ENCODE data around the gene TTC5.
"Not testable (repeated sequence)": the region's sequence is repeated elsewhere in the genome, so short reads cannot be mapped to it uniquely, and the experiment has no call there.

The TTC5 gene

DNA sequence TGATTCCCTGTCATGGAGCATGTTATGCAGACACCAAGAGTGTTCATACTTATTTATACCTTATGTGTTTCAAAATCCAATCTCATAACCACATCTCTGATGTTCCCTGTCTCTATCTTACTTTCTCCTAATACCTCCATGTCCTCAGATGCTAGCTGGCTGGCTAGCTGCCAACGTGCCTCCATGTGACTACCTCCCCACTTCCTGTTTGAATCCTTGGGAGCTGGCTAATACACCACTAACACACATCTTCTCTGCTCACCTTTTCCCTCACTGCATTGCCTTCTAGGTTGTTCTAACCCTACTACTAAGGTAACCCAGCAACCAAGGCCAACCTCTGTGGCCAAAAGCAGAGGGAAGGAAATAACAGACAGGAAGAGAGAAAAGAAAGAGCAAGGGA lies 27.3 kb downstream of the TTC5 start:
- TF ChIP-seq, protein P1, sequence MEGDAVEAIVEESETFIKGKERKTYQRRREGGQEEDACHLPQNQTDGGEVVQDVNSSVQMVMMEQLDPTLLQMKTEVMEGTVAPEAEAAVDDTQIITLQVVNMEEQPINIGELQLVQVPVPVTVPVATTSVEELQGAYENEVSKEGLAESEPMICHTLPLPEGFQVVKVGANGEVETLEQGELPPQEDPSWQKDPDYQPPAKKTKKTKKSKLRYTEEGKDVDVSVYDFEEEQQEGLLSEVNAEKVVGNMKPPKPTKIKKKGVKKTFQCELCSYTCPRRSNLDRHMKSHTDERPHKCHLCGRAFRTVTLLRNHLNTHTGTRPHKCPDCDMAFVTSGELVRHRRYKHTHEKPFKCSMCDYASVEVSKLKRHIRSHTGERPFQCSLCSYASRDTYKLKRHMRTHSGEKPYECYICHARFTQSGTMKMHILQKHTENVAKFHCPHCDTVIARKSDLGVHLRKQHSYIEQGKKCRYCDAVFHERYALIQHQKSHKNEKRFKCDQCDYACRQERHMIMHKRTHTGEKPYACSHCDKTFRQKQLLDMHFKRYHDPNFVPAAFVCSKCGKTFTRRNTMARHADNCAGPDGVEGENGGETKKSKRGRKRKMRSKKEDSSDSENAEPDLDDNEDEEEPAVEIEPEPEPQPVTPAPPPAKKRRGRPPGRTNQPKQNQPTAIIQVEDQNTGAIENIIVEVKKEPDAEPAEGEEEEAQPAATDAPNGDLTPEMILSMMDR (IDR thresholded peaks at IDR 0.05; ENCODE audit: low read depth, low read length): no peak
- TF ChIP-seq EZH2phosphoT487 (IDR thresholded peaks at IDR 0.05; ENCODE audit: low read depth): no peak

DNA sequence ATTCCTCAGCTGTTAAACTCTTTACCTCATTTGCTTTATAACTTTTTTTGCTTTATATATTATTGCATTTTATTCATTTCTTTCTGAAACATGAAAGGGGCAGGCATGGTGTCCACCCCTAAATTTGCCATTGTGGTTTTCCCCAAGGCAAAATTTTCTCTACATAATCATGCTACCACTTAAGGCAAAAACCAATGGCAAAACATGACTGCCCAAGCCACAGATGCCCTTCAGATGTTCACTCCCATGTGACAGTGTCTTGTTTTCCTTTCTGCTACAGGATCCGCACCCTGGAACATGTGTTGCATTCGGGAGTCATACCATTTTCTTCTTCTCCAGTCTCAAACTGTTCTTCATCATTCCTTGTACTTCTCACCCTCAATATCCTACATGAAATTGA lies 28.3 kb downstream of the TTC5 start:
- no peak overlapping the region for H3K27ac ChIP-seq (ENCODE audit: low read length)
- no peak overlapping the region for H2AFZ ChIP-seq (ENCODE audit: low read depth, low read length)
- no peak overlapping the region for H3K4me3 ChIP-seq (ENCODE audit: low read length)
- H3K9ac ChIP-seq (ENCODE audit: low read length): no peak overlapping the region
- H3K4me1 ChIP-seq (ENCODE audit: low read length): no peaks in the 10 kb centered on the region
- no peak overlapping the region for H3K4me2 ChIP-seq (ENCODE audit: low read length)
- TF ChIP-seq, protein P1 (IDR thresholded peaks at IDR 0.05; ENCODE audit: low read depth, low read length): no peak
- TF ChIP-seq EZH2phosphoT487 (IDR thresholded peaks at IDR 0.05; ENCODE audit: low read depth): no peak
- H3K36me3 ChIP-seq (replicated peaks; ENCODE audit: low read depth, low read length): peaks cover 38% of the 10 kb centered on the region
- no peaks in the 10 kb centered on the region for H4K20me1 ChIP-seq (ENCODE audit: insufficient read depth, low read length)
- no peaks in the 10 kb centered on the region for H3K27me3 ChIP-seq (ENCODE audit: low read depth, low read length)
- 0 out of 2 replicates have a peak, but pooled peaks cover 5% of the 10 kb centered on the region for H3K9me3 ChIP-seq (ENCODE audit: insufficient read depth, low read length)
- H3K79me2 ChIP-seq (ENCODE audit: low read length): no peaks in the 10 kb centered on the region

More for the DNA sequence above, 27.3 kb downstream of the TTC5 start:
- H3K36me3 ChIP-seq (replicated peaks; ENCODE audit: low read depth, low read length): peaks cover 35% of the 10 kb centered on the region
- 0 out of 2 replicates have a peak, but pooled peaks cover 5% of the 10 kb centered on the region for H3K9me3 ChIP-seq (ENCODE audit: insufficient read depth, low read length)
- no peak overlapping the region for H3K9ac ChIP-seq (ENCODE audit: low read length)
- H3K4me3 ChIP-seq (ENCODE audit: low read length): no peak overlapping the region
- H3K27me3 ChIP-seq (ENCODE audit: low read depth, low read length): no peaks in the 10 kb centered on the region
- H3K4me2 ChIP-seq (ENCODE audit: low read length): no peak overlapping the region
- no peak overlapping the region for H2AFZ ChIP-seq (ENCODE audit: low read depth, low read length)
- H3K4me1 ChIP-seq (ENCODE audit: low read length): no peaks in the 10 kb centered on the region
- no peaks in the 10 kb centered on the region for H4K20me1 ChIP-seq (ENCODE audit: insufficient read depth, low read length)
- H3K27ac ChIP-seq (ENCODE audit: low read length): no peak overlapping the region
- no peaks in the 10 kb centered on the region for H3K79me2 ChIP-seq (ENCODE audit: low read length)

DNA sequence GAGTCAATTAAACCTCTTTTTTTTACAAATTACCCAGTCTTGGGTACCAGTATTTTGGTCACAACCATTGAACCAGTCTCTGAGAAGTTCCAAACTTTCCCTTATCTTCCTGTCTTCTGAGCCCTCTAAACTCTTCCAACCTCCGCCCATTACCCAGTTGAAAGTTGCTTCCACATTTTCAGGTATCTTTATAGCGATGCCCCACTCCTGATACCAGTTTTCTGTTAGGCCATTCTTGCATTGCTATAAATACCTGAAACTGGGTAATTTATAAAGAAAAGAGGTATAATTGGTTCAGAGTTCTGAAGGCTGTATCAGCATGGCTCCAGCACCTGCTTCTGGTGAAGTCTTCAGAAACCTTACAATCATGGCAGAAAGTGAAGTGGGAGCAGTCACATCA lies 31.7 kb downstream of the TTC5 start:
- no peaks in the 10 kb centered on the region for H3K27me3 ChIP-seq (ENCODE audit: low read depth, low read length)
- no peak for TF ChIP-seq EZH2phosphoT487 (IDR thresholded peaks at IDR 0.05; ENCODE audit: low read depth)
- H3K27ac ChIP-seq (ENCODE audit: low read length): no peak overlapping the region
- no peak overlapping the region for H3K9ac ChIP-seq (ENCODE audit: low read length)
- no peak overlapping the region for H2AFZ ChIP-seq (ENCODE audit: low read depth, low read length)
- H3K36me3 ChIP-seq (replicated peaks; ENCODE audit: low read depth, low read length): peaks cover 38% of the 10 kb centered on the region
- H3K4me3 ChIP-seq (ENCODE audit: low read length): no peak overlapping the region
- H3K4me2 ChIP-seq (ENCODE audit: low read length): no peak overlapping the region
- no peaks in the 10 kb centered on the region for H3K4me1 ChIP-seq (ENCODE audit: low read length)
- H3K79me2 ChIP-seq (ENCODE audit: low read length): no peaks in the 10 kb centered on the region
- peaks cover 9% of the 10 kb centered on the region; the same call in 1 of the 2 replicates for H3K9me3 ChIP-seq (ENCODE audit: insufficient read depth, low read length)
- no peaks in the 10 kb centered on the region for H4K20me1 ChIP-seq (ENCODE audit: insufficient read depth, low read length)

DNA sequence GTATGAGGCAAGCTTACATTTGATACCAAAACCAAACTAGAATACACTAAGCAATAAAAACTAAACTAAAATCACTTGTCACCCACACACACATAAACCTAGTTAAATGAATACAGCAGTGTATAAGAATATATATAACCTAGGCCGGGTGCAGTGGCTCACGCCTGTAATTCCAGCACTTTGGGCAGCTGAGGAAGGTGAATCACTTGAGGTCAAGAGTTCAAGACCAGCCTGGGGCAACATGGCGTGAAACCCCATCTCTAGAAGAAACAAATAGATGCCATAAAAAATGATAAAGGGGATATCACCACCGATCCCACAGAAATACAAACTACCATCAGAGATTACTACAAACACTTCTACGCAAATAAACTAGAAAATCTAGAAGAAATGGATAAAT lies 41.4 kb downstream of the TTC5 start:
- H3K4me1 ChIP-seq (ENCODE audit: low read length); H3K9ac ChIP-seq (ENCODE audit: low read length); H2AFZ ChIP-seq (ENCODE audit: low read depth, low read length); H3K4me3 ChIP-seq (ENCODE audit: low read length); H3K4me2 ChIP-seq (ENCODE audit: low read length); H3K36me3 ChIP-seq (replicated peaks; ENCODE audit: low read depth, low read length); H3K79me2 ChIP-seq (ENCODE audit: low read length); H3K27me3 ChIP-seq (ENCODE audit: low read depth, low read length); H4K20me1 ChIP-seq (ENCODE audit: insufficient read depth, low read length); H3K9me3 ChIP-seq (ENCODE audit: insufficient read depth, low read length); H3K27ac ChIP-seq (ENCODE audit: low read length): not testable (repeated sequence)

DNA sequence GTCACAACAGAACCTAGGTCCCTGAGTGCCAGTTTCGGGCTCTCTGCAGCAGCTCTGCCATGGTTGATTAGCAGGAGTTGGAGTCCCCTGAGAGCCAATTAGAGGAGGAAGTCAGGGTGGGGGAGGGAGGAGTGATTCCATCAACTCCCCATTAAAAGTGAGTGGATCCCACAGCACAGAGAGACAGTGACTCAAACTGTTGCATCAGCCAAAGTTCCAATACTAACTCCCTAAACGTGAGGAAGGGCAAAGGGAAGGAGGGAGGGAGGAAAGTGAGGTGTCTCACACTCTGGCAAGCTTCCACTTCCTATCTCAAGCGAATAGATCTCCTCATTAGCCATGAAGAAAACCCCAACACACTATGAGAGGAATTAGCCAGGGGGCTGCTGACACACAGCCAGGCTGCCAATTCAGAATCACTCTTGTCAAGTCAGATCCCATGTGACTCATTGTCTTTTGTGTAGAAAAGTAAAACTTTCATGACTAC lies 43.1 kb downstream of the TTC5 start:
- H3K4me1 ChIP-seq (ENCODE audit: low read length): peaks cover 7% of the 10 kb centered on the region
- H2AFZ ChIP-seq (ENCODE audit: low read depth, low read length): no peak overlapping the region
- H3K9me3 ChIP-seq (ENCODE audit: insufficient read depth, low read length): no peaks in the 10 kb centered on the region
- no peak for TF ChIP-seq EZH2phosphoT487 (IDR thresholded peaks at IDR 0.05; ENCODE audit: low read depth)
- TF ChIP-seq, protein P1 (IDR thresholded peaks at IDR 0.05; ENCODE audit: low read depth, low read length): no peak
- H3K27me3 ChIP-seq (ENCODE audit: low read depth, low read length): no peaks in the 10 kb centered on the region
- no peak overlapping the region for H3K27ac ChIP-seq (ENCODE audit: low read length)
- no peaks in the 10 kb centered on the region for H4K20me1 ChIP-seq (ENCODE audit: insufficient read depth, low read length)
- H3K4me2 ChIP-seq (ENCODE audit: low read length): peak overlapping the region; percentile 6; the same call in 1 of the 2 replicates
- no peak overlapping the region for H3K9ac ChIP-seq (ENCODE audit: low read length)
- no peaks in the 10 kb centered on the region for H3K36me3 ChIP-seq (replicated peaks; ENCODE audit: low read depth, low read length)
- H3K4me3 ChIP-seq (ENCODE audit: low read length): no peak overlapping the region
- H3K79me2 ChIP-seq (ENCODE audit: low read length): no peaks in the 10 kb centered on the region

Measured in OCI-LY3 (cell line).